HG03045 (cell line): ENCODE measurements around the gene CYBC1.

Experiments
- ATAC-seq: cut with Tn5 transposase; IDR thresholded peaks from one replicate; pipeline ENCODE4 v1.9.1; 2021; ENCODE audit warnings: mild to moderate bottlenecking, moderate library complexity; ENCODE audit not compliant: unreplicated experiment

Gene CYBC1

GRCh38 chr17:82411396-82412053, 39.0 kb downstream of the CYBC1 start:
- no peak for ATAC-seq

- ATAC-seq, result no peak
Measured at GRCh38 chr17:82410014-82410716, 40.4 kb downstream of the CYBC1 start.

- ATAC-seq, result no peak
Measured at GRCh38 chr17:82408938-82409318, 41.6 kb downstream of the CYBC1 start.

GRCh38 chr17:82408288-82408937, 42.1 kb downstream of the CYBC1 start:
- ATAC-seq, result no peak

GRCh38 chr17:82407255-82407654, 43.3 kb downstream of the CYBC1 start:
- ATAC-seq, result no peak

DNA sequence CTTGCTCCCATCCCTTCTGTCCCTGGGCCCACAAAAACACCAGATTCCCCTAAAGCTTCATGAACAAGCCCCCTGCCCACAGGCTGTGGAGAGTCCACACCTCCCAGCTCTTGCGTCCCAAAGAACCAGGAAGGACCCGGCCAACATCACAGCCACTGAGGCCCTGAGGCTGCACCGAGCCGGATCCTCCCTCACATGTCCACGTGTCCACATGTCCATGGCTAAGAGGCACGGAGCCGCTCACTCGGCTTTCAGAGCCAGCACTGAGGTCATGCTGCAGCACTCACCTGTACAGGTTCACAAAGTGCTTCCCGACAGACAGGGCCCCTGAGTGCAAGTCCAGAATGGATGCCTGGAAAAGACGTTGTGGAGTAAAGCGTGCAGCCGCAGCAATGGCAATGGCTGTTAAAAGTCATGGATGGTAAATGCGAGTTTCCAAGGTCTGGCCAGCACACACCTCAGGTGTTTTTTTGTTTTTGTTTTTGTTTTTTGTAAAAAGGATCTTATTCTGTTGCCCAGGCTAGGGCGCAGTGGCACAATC, 44.4 kb downstream of the CYBC1 start:
- ATAC-seq, result no peak

- ATAC-seq, result no peak
Measured at GRCh38 chr17:82405051-82405450, 45.5 kb downstream of the CYBC1 start.

- no peak for ATAC-seq
Measured at GRCh38 chr17:82403662-82404660, 46.6 kb downstream of the CYBC1 start.

DNA sequence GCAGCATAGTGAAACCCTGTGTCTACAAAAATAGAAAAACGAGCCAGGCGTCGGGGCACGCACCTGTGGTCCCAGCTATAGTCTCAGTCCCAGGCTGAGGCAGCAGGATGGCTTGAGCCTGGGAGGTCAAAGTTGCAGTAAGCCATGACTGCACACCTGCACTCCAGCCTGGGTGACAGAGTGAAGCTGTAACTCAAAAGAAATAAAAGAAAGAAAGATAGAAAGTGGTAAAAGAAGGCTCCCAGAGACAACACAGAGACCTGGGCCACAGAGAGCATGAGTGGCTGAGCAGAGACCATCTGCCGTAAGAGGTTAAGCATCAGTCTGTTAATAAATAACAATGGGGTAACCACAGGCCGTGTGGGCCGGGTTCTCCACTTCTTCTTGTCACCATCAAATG, 47.7 kb downstream of the CYBC1 start:
- peak; percentile 54 for ATAC-seq

DNA sequence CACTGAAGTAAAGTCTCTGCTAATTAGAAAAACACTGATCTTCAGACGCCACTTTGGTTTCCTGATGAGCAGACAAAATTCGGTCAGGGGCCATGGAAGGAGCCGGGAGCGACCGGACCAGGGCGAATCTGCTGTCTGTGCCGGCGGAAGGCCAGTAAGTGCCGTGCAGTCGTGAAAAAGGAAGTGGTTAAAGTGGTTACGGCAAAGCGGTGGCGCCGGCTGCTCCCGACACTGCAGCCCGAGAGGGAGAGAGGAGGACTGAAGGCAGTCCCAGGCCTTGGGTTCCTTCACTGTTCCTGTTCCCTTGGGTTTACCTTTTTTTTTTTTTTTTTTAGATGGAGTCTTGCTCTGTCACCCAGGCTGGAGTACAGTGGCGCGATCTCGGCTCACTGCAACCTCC, 49.7 kb downstream of the CYBC1 start:
- no peak for ATAC-seq

GRCh38 chr17:82400206-82400605, 50.3 kb downstream of the CYBC1 start:
- ATAC-seq, result no peak

- no peak for ATAC-seq
Measured at GRCh38 chr17:82399601-82400101, 50.9 kb downstream of the CYBC1 start.

GRCh38 chr17:82399041-82399441, 51.5 kb downstream of the CYBC1 start:
- ATAC-seq, result no peak

- ATAC-seq, result no peak
Measured at GRCh38 chr17:82397449-82398335, 52.9 kb downstream of the CYBC1 start.

DNA sequence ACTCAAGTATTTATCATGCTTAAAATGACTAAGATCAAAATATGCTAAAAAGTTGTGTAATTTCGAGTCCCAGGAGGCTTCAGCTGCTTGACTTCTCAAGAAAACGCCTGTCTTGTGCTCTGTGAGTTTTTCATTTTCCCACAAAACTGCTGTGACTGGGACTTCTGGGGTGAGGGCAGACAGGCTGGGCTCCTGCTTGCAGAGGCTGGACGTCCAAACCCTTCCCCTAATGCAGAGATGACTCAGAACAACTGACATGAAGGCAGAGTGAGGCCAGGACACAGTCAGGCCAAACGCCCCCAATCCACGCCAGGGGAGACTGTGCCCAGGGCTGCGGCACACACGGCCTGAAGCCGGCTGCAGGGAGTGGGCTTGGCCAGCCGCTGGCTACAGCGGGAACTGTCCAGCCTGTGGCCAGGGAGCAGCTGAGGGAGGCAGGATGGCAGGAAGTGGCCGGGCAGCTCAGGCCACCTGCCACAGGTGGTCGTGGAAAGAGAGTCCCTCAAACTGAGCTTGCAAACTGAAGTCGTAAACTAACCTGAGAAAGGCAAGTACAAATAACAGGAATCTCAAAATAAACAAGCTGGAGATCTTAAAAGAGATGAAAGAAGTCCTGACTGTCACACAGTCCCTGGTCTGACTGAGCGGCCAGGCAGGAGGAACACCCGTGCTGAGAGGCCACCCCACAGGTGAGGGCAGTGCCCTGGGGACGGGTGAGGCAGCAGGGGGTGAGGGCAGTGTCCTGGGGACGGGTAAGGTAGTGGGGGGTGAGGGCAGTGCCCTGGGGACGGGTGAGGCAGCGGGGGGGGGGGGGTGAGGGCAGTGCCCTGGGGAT, 53.7 kb downstream of the CYBC1 start:
- ATAC-seq, result no peak

GRCh38 chr17:82394278-82394677, 56.3 kb downstream of the CYBC1 start:
- ATAC-seq, result no peak

- no peak for ATAC-seq
Measured at GRCh38 chr17:82392941-82393340, 57.6 kb downstream of the CYBC1 start.
